SK-N-SH treated with all-trans-retinoic acid at 6 μM for 48 hours (cell line): ENCODE measurements around the gene KRT15.

Source experiments
- ATAC-seq: fragments of 200-7000 bp; cut with Tn5 transposase; 3 replicates; pipeline ENCODE4 v1.9.1; 2020; ENCODE audit warnings: mild to moderate bottlenecking, moderate library complexity
- BACH2 ChIP-seq: fragments of 250-450 bp; sonication (Bioruptor Pico); IDR thresholded peaks from 2 replicates; pipeline ENCODE4 v1.9.0; 2021; ENCODE audit warnings: mild to moderate bottlenecking, borderline replicate concordance
- CSDC2 ChIP-seq: fragments of 250-450 bp; sonication (Bioruptor Pico); IDR thresholded peaks from 2 replicates; pipeline ENCODE4 v1.5.0; 2020; ENCODE audit warnings: mild to moderate bottlenecking, moderate library complexity
- GLIS3 ChIP-seq: fragments of 250-450 bp; sonication (Bioruptor Pico); IDR thresholded peaks from 2 replicates; pipeline ENCODE4 v1.5.0; 2020; ENCODE audit warnings: mild to moderate bottlenecking, moderate library complexity
- ISL1 ChIP-seq: fragments of 250-450 bp; sonication (Bioruptor Pico); IDR thresholded peaks from 2 replicates; pipeline ENCODE4 v2.1.2; 2022; ENCODE audit warnings: mild to moderate bottlenecking, moderate library complexity
- OSR1 ChIP-seq: fragments of 250-450 bp; sonication (Bioruptor Pico); IDR thresholded peaks from 2 replicates; pipeline ENCODE4 v1.8.0; 2022; ENCODE audit warnings: moderate library complexity, mild to moderate bottlenecking, inconsistent platforms
- SNAI2 ChIP-seq: fragments of 250-450 bp; sonication (Bioruptor Pico); IDR thresholded peaks from 2 replicates; pipeline ENCODE4 v1.5.0; 2020; ENCODE audit warnings: mild to moderate bottlenecking, moderate library complexity
- TCF4 ChIP-seq: fragments of 250-450 bp; sonication (Bioruptor Pico); IDR thresholded peaks from 2 replicates; pipeline ENCODE4 v1.8.0; 2021; ENCODE audit warnings: mild to moderate bottlenecking, moderate library complexity, borderline replicate concordance
- TOX ChIP-seq: fragments of 250-450 bp; sonication (Bioruptor Pico); IDR thresholded peaks from 2 replicates; pipeline ENCODE4 v1.8.0; 2021; ENCODE audit warnings: mild to moderate bottlenecking, moderate library complexity, borderline replicate concordance
- TF ChIP-seq, protein P1 (sequence below): fragments of 250-450 bp; sonication (Bioruptor Pico); IDR thresholded peaks from 2 replicates; pipeline ENCODE4 v1.5.1; 2021; ENCODE audit warnings: mild to moderate bottlenecking, moderate library complexity
- TF ChIP-seq, protein P2 (sequence below): fragments of 250-450 bp; sonication (Bioruptor Pico); IDR thresholded peaks from 2 replicates; pipeline ENCODE4 v1.5.0; 2020; ENCODE audit warnings: mild to moderate bottlenecking, moderate library complexity
- TF ChIP-seq, protein P3 (sequence below): fragments of 250-450 bp; sonication (Bioruptor Pico); IDR thresholded peaks from 2 replicates; pipeline ENCODE4 v1.8.0; 2021; ENCODE audit warnings: low read depth, mild to moderate bottlenecking, moderate library complexity, borderline replicate concordance

KRT15 gene

GRCh38 chr17:41464173-41464572 lies 54.5 kb downstream of the KRT15 start:
- TF ChIP-seq SNAI2 (no peak), TOX (CRISPR knock-in tag) (no peak), OSR1 (CRISPR knock-in tag) (no peak), GLIS3 (CRISPR knock-in tag) (no peak), BACH2 (no peak)
- no peak for ATAC-seq

- ATAC-seq, result no peak
- no peak for TF ChIP-seq TCF4 (CRISPR knock-in tag)
- TF ChIP-seq, protein P1, sequence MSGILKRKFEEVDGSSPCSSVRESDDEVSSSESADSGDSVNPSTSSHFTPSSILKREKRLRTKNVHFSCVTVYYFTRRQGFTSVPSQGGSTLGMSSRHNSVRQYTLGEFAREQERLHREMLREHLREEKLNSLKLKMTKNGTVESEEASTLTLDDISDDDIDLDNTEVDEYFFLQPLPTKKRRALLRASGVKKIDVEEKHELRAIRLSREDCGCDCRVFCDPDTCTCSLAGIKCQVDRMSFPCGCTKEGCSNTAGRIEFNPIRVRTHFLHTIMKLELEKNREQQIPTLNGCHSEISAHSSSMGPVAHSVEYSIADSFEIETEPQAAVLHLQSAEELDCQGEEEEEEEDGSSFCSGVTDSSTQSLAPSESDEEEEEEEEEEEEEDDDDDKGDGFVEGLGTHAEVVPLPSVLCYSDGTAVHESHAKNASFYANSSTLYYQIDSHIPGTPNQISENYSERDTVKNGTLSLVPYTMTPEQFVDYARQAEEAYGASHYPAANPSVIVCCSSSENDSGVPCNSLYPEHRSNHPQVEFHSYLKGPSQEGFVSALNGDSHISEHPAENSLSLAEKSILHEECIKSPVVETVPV (CRISPR knock-in tag), result no peak
- TF ChIP-seq, protein P2, sequence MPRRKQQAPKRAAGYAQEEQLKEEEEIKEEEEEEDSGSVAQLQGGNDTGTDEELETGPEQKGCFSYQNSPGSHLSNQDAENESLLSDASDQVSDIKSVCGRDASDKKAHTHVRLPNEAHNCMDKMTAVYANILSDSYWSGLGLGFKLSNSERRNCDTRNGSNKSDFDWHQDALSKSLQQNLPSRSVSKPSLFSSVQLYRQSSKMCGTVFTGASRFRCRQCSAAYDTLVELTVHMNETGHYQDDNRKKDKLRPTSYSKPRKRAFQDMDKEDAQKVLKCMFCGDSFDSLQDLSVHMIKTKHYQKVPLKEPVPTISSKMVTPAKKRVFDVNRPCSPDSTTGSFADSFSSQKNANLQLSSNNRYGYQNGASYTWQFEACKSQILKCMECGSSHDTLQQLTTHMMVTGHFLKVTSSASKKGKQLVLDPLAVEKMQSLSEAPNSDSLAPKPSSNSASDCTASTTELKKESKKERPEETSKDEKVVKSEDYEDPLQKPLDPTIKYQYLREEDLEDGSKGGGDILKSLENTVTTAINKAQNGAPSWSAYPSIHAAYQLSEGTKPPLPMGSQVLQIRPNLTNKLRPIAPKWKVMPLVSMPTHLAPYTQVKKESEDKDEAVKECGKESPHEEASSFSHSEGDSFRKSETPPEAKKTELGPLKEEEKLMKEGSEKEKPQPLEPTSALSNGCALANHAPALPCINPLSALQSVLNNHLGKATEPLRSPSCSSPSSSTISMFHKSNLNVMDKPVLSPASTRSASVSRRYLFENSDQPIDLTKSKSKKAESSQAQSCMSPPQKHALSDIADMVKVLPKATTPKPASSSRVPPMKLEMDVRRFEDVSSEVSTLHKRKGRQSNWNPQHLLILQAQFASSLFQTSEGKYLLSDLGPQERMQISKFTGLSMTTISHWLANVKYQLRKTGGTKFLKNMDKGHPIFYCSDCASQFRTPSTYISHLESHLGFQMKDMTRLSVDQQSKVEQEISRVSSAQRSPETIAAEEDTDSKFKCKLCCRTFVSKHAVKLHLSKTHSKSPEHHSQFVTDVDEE, result no peak
- TF ChIP-seq ISL1, result no peak
- TF ChIP-seq, protein P3, sequence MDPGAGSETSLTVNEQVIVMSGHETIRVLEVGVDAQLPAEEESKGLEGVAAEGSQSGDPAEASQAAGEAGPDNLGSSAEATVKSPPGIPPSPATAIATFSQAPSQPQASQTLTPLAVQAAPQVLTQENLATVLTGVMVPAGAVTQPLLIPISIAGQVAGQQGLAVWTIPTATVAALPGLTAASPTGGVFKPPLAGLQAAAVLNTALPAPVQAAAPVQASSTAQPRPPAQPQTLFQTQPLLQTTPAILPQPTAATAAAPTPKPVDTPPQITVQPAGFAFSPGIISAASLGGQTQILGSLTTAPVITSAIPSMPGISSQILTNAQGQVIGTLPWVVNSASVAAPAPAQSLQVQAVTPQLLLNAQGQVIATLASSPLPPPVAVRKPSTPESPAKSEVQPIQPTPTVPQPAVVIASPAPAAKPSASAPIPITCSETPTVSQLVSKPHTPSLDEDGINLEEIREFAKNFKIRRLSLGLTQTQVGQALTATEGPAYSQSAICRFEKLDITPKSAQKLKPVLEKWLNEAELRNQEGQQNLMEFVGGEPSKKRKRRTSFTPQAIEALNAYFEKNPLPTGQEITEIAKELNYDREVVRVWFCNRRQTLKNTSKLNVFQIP, result no peak
- no peak for TF ChIP-seq CSDC2 (CRISPR knock-in tag)
These were observed 54.9 kb downstream of the KRT15 start for GRCh38 chr17:41463746-41464145.
